ENCODE data around the gene AHR. TPM values are rescaled to one million over a fixed set of nuclear protein-coding genes. Genes with fewer than 3 reads are reported as not detected.

AHR gene
- total and polyA plus RNA-seq, 2 donors (not counting 3 experiments of a cell fraction or from before 2014, with no cell fraction given) = 4.8 to 31.8 TPM

DNA sequence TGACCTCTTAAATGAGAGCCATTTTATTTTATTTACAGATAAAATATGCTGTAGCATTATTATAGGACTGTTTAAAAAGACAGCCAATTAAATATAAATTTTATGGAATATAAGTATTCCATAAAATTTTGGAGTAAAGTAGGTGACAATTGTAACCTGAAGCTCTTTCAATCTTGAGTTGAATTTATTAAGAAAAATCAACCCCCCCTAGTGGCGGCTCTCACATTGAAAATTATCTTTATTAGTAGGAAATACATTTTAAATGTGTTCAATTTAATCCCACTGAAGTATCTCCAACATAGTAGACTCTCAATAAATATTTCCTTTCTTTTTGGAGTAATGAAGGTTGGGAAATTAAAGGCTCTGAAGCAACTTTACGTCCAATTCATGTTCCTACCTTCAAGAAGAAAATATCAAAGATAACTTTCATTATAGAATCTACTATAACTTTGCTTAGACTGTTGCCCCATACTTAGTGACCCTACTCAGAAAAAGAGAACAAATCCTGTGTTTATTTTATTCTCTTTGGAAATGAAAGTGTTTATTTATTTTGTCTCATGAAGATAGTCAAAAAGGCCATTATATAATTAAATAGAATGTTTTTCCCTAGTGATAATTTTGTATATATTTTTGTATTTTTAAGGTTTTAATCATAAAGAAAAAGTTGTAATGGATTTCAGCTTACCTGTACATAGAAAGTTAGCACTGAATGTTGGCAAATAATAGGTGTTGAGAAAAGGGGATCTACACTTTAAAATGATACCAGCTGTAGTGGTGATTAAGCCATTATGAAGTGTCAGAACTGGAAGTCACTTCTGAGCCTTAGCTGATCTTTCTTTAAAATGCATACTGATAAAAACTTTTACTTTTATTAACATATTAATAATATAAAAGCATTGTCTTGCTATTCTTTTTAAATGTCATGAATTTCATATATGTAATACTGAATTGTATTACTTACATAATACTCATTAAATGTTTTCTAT, 3.3 kb downstream of the AHR start:
- intact Hi-C loops (cut with micrococcal nuclease) = loop anchor here (1.0 to 10.0 kb wide), 8 partner anchors 159 to 1043 kb away; no protein-coding TSS in a partner anchor
- BruUV-seq (replicated peaks) = no TSS peak
- ChIA-PET POLR2A (interaction anchor here (0.7 kb wide), 1 partner anchor 136 kb away, joined by 3 read pairs; no protein-coding TSS in a partner anchor), CTCF (interaction anchor here (0.5 to 3.1 kb wide), 146 partner anchors 9 to 1186 kb away, joined by 3 to 291 read pairs (median 5); no protein-coding TSS in a partner anchor)
- peak overlapping the region; percentile 79 for H3K4me2 ChIP-seq (ENCODE audit: insufficient read depth, low read length)
- H4K20me1 ChIP-seq (replicated peaks; ENCODE audit: control insufficient read depth, extremely low read depth, insufficient read depth, low read length) = no peaks in the 10 kb centered on the region
- H3K9me3 ChIP-seq (replicated peaks; ENCODE audit: control insufficient read depth, insufficient read depth, low read length) = no peaks in the 10 kb centered on the region
- no peak overlapping the region for H2AFZ ChIP-seq (ENCODE audit: low read depth, low read length)
- H3K9ac ChIP-seq (replicated peaks; ENCODE audit: extremely low read depth, insufficient read depth, low read length) = peak overlapping the region; percentile 67
- H3K36me3 ChIP-seq (ENCODE audit: control insufficient read depth in 2 of 2, extremely low read depth in 1 of 2, insufficient read depth in 2 of 2, low read length in 2 of 2) = no peaks in the 10 kb centered on the region
- DNase-seq (ENCODE audit: low read depth, low spot score) (peak; percentile 77), FAIRE-seq (no peak)
- dilution Hi-C loops (cut with MboI; ENCODE audit: extremely low pct_ligation_motif_present, low sequenced_read_pairs) = loop anchor here (10.0 kb wide), 1 partner anchor 143 kb away; no protein-coding TSS in a partner anchor
- H3K27ac ChIP-seq (ENCODE audit: insufficient read depth, low read depth, low read length) = no peak overlapping the region
- H3K27me3 ChIP-seq (ENCODE audit: control insufficient read depth in 2 of 2, insufficient read depth in 2 of 2, low read length in 2 of 2) = no peaks in the 10 kb centered on the region
- H3K9me1 ChIP-seq (replicated peaks; ENCODE audit: control insufficient read depth, extremely low read depth, insufficient read depth, low read length) = no peaks in the 10 kb centered on the region
- TF ChIP-seq, protein P1, sequence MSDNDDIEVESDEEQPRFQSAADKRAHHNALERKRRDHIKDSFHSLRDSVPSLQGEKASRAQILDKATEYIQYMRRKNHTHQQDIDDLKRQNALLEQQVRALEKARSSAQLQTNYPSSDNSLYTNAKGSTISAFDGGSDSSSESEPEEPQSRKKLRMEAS (IDR thresholded peaks at IDR 0.05; ENCODE audit: insufficient read depth, insufficient read length) = no peak
- TF ChIP-seq MYC (IDR thresholded peaks at IDR 0.05; ENCODE audit: low read depth, low read length) = no peak
- TF ChIP-seq, protein P2, sequence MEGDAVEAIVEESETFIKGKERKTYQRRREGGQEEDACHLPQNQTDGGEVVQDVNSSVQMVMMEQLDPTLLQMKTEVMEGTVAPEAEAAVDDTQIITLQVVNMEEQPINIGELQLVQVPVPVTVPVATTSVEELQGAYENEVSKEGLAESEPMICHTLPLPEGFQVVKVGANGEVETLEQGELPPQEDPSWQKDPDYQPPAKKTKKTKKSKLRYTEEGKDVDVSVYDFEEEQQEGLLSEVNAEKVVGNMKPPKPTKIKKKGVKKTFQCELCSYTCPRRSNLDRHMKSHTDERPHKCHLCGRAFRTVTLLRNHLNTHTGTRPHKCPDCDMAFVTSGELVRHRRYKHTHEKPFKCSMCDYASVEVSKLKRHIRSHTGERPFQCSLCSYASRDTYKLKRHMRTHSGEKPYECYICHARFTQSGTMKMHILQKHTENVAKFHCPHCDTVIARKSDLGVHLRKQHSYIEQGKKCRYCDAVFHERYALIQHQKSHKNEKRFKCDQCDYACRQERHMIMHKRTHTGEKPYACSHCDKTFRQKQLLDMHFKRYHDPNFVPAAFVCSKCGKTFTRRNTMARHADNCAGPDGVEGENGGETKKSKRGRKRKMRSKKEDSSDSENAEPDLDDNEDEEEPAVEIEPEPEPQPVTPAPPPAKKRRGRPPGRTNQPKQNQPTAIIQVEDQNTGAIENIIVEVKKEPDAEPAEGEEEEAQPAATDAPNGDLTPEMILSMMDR (IDR thresholded peaks at IDR 0.05; ENCODE audit: extremely low read depth in 1 of 2, insufficient read depth in 1 of 2, low read depth in 1 of 2, low read length in 2 of 2) = peak; percentile 24 to 31
- TF ChIP-seq FOS (IDR thresholded peaks at IDR 0.05; ENCODE audit: borderline replicate concordance, insufficient read depth, low read length) = no peak
- TF ChIP-seq EZH2 (IDR thresholded peaks at IDR 0.05; ENCODE audit: borderline replicate concordance, low read depth, low read length, severe bottlenecking) = no peak
- no peak for TF ChIP-seq POLR2A (IDR thresholded peaks at IDR 0.05; ENCODE audit: low read depth, low read length)
- TF ChIP-seq JUN (IDR thresholded peaks at IDR 0.05; ENCODE audit: borderline replicate concordance, insufficient read depth, insufficient read length, low read depth) = no peak
- H3K79me2 ChIP-seq (ENCODE audit: control insufficient read depth, insufficient read depth, low read length) = peaks cover 63% of the 10 kb centered on the region
- peak overlapping the region in 2 of 3 experiments; percentile 90 to 97 for H3K4me3 ChIP-seq (replicated peaks in 1 of 3; ENCODE audit: insufficient read depth in 1 of 3, low read depth in 1 of 3, low read length in 3 of 3)
- peaks cover 57% of the 10 kb centered on the region for H3K4me1 ChIP-seq (ENCODE audit: control insufficient read depth, extremely low read depth, insufficient read depth, low read length)

Data from endothelial cell of umbilical vein (primary cell).